GM11168 (cell line): Measurements from ENCODE around the gene IER3.

Experiments used
- in situ Hi-C: fragments of 300-500 bp; cut with MboI; formaldehyde crosslinking; loops from one replicate; pipeline ENCODE4 v1.12.0; 2022; ENCODE audit warnings: low sequenced_read_pairs; ENCODE audit not compliant: unreplicated experiment

IER3 gene, protein sequence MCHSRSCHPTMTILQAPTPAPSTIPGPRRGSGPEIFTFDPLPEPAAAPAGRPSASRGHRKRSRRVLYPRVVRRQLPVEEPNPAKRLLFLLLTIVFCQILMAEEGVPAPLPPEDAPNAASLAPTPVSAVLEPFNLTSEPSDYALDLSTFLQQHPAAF

DNA sequence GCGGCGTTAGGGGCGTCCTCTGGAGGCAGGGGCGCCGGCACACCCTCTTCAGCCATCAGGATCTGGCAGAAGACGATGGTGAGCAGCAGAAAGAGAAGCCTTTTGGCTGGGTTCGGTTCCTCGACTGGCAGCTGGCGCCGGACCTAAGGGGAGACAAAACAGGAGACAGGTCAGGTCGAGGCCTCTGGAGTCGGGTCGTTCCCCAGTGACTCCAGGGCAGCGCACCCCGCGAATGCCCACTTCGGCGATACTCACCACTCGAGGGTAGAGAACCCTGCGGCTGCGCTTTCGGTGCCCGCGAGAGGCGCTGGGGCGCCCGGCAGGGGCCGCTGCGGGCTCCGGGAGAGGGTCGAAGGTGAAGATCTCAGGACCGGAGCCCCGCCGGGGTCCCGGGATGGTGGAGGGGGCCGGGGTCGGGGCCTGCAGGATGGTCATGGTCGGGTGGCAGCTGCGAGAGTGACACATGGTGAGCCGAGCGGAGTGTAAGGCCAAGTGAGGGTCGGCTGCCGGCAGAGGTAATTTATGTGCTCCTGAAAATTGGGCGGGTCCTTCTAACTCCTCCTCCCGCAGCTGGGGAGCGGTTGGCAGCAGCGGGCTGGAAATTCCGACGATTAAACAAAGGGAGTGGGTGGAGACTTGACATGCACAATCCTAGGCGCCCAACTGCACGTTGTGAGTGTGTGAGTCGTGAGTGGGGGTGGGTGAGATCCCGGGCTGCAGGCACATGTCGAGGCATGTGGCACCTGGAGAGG is at the start of gene IER3:
Gene IER3 (minus strand): TSS at position 494 of the 752 bp plus-strand sequence. CDS start 29 bp downstream, at position 465.
- in situ Hi-C loops: no loop called here

- in situ Hi-C loops: no loop called here
Observed at GRCh38 chr6:30793521-30794194, 49.3 kb upstream of the IER3 start.

GRCh38 chr6:30792786-30793185 is 48.4 kb upstream of the IER3 start:
- in situ Hi-C loops: no loop called here

GRCh38 chr6:30790724-30791383 is 46.5 kb upstream of the IER3 start:
- in situ Hi-C loops: no loop called here

DNA sequence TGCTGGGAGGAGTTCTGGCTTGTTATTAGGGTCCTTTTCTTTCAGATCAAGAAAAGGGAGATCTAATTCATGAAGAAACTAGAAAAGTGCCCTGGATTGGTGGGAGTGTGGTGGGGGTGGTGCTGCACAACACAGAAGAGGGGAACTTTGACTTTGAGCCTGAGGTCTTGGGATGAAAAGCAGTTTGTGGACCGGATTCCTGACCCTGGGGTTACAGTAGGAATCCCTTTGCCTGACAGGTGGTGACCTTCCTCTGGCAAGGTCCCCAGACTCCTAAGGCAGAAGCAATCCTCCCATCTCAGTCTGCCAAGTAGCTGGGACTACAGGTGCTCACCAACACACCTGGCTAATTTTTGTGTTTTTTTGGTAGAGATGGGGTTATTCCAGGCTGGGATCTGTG is 45.3 kb upstream of the IER3 start:
- in situ Hi-C loops: no loop called here

DNA sequence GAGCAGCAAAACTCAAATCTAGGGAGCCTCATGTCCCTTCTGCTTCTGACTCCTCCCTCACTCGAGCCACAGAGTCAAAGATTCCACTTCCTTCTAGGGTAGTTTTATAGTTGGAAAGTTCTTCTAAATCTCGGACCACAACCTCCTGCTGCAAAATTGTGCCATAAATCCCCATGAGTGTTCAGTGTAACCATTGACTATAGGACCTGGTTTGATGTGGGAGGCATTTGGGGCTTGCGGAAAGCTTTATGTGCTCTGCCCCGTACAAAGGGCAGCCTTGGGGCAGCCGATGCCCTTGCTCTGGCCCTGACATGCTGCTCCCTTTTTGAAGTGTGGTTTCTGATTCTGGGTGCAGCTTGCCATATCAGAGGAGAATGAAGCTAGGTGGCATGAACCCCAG is 43.6 kb upstream of the IER3 start:
- in situ Hi-C loops: no loop called here

GRCh38 chr6:30782425-30783014 is 38.2 kb upstream of the IER3 start:
- in situ Hi-C loops: no loop called here

DNA sequence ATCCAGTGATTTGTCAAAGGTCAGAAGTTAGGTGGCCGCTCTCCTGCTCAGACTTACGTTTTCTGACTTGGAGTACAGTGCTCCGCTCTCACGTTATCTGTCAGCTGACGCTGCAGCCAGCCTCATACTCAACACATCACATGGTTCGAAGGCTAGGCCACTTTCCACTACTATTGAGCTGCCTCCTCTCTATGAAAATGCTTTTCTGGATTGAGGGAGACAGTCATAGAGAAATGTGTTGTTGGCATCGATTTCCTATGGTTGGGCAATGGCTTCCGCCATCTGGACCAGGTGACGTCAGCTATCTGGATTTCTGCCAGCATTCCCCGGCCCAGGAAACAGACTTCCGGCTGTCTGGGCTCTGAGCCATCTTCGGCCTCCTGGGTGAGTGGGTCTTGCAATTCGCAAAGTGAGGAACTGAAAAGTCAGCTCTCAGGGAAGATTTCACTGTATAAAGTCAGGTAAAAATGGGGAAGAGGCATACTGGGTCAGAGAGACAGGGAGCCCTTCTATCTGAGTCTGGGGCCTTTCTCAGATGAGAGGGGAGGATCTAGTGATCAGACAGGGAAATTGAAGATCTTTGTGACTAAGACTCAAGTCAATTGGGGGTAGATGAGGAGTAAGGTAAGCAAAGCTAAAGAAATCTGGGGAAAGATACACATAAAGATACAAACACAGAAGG is 37.5 kb upstream of the IER3 start:
- in situ Hi-C loops: no loop called here

GRCh38 chr6:30781395-30781742 is 37.0 kb upstream of the IER3 start:
- in situ Hi-C loops: no loop called here

DNA sequence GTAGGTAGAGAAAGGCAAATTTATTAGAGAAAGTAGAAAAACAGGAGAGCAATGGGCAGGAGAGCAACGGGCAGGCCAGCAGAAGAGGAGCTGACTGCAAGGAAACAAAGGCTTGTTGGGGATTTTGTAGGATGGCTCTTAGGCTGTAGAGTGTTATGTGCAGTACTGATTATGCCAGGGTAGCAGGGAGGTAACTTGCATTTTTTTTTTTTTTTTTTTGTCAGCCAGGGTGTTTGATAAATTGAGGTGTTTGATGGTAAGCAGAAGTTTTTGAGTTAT is 36.2 kb upstream of the IER3 start:
- in situ Hi-C loops: no loop called here

DNA sequence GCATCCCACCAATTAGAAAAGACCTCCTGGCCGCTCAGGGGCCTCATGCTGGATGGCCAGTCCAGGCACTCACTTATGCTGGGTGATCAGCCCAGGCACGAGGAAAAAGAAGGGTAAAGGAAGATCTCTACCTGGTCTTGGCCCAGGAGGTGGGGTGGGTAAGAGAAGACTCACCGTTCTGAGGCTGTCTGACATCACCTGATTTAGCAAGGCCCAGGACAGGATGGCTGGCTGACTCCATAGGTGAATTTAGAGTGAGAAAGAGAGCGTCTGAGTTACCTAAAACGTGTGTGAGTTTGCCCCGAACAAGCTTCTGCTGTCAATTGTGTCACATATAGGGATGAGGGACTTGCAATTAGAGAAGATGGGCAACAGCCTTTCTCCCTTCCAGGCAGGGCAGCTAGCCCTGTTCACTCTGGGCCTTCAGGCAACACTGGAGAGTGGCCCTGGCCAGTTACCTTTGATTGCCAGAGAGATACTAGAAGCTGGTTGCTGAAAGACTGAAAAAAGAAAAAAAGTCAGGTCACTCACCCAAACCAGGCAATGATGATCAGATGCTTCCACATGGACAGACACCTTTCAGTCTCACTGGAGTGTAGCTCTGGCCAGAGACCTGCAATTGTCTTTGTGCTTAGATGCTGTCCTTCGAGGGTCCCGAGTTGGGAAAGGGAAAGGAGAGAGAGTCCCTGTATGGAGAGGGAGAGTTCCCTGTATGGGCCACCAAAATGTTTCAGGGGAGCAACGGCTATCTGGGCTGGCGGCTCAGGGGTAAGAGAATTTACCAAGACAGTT is 35.7 kb upstream of the IER3 start:
- in situ Hi-C loops: no loop called here

DNA sequence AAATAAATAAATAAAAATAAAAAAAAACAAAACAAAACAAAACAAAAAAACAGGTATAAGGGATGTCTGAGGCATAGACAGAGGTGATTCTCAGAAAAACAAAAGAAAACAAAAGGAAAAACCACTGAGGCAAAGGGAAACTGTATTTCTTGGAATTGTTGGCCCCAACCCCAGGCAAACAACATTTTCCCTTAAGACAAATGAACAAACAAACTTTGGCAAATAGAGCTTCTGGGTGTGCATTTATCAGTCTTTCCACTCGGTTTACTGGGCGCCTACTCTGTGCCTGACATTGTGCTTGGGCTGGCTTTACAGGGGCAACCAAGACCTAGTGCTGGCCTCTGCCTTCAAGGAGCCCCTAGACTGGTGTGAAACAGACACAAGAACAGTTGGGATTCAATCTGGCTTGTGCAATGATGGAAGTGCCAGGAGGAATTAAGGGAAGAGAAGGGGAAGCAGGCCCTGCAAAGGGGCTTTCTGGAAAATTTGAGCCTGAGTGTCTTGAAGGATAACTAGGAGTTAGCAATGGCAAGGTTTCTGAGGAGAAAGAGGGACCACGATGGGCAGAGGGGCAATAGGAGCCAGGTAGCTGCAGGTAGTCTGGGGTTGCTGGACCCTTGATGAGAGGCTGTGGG is 33.8 kb upstream of the IER3 start:
- in situ Hi-C loops: no loop called here

DNA sequence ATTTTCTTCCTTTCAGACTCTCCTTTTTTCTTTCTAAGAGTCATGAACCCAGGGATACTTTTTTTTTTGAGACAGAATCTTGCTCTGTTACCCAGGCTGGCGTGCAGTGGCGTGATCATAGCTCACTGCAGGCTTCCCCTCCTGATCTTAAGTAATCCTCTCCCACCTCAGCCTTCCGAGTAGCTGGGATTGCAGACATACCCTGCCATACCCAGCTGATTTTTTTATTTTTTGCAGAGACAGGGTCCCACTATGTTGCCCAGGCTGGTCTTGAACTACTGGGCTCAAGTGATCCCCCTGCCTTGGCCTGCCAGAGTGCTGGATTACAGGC is 32.8 kb upstream of the IER3 start:
- in situ Hi-C loops: no loop called here

GRCh38 chr6:30776390-30777154 is 32.2 kb upstream of the IER3 start:
- in situ Hi-C loops: no loop called here

DNA sequence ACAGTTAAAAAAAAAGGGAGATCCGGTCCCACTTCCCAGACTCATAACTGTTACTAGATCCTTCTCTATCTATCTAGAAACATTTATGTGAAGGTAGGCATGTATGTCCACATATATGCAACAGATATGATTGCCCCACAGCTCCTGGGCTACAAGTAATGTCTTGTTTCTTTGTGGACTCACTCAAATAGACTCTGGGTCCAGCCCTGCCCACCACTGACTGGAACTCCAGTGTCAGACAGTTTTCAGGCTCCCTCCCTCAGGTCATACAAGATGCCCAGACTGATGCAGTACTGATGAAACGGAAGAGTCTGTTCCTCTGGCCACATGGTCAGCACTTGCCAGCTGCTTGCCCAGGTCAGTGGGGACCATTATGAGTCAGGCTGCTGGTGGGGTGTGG is 30.8 kb upstream of the IER3 start:
- in situ Hi-C loops: no loop called here

DNA sequence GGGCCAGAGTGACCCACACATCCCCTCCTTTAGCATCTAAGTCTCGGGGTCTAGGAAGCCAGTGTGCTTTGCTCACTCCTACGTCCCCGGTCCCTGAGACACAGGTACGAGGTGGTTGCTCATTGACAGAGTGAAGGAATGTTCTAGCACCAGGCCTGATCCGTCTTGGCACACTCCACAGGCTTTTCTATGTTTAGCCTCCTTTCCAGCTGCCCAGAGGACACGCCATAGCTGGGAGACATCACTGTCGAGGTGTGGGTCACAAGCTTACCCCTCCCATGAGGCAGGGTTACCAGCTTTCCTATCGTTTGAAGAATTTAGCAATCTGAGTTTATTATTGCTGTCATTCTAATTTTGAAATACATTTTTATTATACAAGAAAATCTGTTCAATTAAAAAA is 30.4 kb upstream of the IER3 start:
- in situ Hi-C loops: no loop called here

DNA sequence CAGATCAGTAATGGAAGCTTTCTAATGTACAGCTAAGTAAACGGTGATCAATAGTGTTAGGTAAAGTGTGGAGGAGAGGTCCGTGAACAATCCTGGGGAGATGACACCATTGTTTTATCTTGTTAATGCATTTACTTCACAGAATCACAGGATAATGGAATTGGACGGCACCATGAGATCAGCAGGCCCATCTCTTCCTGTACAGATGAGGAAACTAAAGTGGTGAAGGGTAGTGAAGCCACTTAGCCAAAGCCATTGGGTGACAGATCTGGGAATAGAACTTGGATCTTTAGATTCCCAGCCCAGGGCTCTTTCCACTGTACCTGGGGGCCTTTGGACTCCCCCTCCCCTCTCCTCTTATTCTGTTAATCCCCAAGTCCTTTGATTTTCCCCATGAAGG is 26.2 kb upstream of the IER3 start:
- in situ Hi-C loops: no loop called here

DNA sequence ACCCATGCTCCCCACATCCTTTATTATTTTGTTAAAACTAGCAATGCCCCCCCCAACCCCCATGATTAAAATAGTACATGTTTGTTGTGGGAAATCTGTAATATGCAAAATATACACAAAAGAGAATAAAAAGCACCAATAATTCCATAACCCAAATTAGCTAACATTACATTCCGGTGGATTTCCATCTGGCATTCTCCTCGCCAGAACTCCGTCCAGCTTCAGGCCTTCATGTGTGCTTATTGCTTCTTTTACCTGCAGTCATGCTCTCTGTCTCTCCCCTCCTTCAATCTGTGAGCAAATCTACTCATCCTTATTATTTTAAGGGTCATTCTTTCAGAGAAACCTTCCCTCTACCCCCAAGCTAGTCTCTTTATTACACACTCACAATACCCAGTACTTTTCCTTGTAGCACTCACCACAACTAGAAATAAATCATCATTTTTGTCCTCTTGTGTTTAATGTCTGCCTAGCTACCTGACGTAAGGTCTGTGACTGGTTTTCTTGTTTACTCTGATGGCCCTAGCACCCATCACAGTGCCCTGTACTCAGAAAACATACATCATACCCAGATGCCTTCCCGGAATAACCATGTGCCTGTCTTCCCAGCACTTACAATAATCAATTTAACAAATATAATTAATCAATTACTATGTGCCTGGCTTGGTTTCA is 25.6 kb upstream of the IER3 start:
- in situ Hi-C loops: no loop called here
